NCI-H446 treated with DMSO at 0.1 percent for 48 hours (cell line): ENCODE measurements around the gene GAPDH.

Source experiments
- DNase-seq: peaks from one replicate; lab custom pipeline; 2025; lab: John Stamatoyannopoulos, UW

Gene GAPDH

DNA sequence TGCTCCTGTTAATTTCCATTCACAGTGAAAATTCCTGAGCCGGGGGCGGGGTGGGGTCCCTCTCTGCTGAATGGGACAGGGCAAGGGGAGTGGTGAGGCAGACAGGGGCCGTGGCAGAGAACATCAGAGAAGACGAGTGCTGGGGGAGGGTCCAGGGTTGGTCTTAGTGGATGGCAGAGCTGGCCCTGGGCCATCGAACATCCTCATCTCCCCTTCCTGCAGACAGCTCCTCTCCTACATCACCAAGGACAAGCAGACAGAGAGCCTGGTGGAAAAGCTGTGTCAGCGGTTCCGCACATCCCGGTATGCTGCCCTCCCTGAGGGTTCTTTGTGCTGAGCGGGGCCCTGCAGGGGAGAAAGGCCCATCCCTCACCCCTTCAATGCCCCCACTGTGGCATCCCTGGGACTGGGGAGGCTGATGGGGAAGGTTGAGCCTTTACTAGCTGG lies 5.0 kb upstream of the GAPDH start:
- DNase-seq = no peak

DNA sequence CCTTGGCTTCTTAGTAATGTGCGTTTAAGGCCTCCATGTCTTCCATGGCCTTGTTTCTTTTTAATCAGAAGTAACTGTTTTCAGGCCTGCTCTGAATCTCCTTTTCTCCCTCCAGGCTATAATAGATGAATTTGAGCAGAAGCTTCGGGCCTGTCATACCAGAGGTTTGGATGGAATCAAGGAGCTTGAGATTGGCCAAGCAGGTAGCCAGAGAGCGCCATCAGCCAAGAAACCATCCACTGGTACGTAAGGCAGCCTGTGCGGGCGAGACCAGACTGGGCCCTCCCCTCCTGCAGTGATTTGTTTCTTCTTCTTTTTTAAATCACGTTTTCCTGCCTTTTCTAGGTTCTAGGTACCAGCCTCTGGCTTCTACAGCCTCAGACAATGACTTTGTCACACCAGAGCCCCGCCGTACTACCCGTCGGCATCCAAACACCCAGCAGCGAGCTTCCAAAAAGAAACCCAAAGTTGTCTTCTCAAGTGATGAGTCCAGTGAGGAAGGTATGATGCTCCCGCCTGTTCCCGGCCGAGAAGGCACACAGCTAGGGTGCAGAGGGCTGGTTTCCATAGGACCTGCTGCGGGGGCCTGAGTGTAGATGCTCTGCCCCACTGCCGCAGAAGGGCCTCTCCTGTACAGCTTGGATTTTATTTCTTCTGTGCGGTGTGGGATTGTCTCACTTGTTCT lies 3.6 kb upstream of the GAPDH start:
- DNase-seq = no peak

DNA sequence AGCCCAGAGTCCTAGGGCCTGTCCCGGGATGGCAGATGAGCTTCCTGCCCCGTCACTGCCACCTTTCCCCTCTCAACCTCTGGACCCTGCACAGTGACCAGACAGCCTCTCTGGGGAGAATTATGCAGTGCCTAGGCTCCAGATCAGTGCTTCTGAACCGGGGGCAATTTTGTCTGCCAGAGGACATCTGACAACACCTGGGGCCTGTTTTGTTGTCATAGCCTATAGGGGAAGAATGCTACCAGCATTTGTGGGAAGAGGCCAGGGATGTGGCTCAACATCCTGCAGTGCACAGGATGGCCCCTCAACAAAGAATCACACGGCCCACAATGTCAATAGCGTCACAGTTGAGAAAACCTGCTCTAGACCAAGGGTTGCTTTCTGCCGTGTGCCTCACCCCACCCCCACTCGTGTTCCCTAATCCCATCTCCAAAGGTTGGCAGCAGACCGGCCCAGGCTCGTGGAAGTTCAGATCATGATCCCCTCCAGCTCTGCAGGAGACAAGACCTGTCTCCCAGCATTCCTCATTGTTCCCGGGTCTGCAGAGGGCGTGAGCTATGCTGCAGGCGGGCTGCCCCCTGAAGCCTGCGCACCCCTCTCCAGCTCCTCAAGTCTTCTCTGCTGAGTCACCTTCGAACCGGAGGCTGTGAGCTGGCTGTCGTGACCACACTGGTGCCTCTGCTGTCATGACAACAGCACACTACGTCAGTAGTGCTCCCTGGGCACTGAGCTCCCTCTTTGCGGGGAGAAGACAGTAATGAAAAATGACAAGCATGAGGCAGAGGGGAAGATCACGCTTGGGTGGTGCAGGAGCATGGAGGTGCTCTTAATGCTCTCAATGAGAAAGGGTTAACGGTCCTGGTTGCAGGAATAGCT lies 2.0 kb upstream of the GAPDH start:
- peak; percentile 31 for DNase-seq

DNA sequence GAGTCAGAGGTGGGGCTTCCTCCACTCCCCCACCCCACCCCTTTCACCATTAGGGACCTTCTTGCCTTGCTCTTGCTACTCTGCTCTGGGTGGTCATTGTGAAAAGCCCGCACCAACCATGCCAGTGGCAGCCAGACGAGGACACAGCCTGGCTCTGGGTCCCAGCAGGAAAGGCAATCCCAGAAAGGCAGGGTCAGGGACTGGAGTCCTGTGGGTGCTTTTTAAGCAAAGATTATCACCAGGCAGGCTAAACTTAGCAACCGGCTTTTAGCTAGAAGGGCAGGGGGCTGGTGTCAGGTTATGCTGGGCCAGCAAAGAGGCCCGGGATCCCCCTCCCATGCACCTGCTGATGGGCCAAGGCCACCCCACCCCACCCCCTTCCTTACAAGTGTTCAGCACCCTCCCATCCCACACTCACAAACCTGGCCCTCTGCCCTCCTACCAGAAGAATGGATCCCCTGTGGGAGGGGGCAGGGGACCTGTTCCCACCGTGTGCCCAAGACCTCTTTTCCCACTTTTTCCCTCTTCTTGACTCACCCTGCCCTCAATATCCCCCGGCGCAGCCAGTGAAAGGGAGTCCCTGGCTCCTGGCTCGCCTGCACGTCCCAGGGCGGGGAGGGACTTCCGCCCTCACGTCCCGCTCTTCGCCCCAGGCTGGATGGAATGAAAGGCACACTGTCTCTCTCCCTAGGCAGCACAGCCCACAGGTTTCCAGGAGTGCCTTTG lies 1.2 kb upstream of the GAPDH start:
- peak; percentile 39 for DNase-seq

DNA sequence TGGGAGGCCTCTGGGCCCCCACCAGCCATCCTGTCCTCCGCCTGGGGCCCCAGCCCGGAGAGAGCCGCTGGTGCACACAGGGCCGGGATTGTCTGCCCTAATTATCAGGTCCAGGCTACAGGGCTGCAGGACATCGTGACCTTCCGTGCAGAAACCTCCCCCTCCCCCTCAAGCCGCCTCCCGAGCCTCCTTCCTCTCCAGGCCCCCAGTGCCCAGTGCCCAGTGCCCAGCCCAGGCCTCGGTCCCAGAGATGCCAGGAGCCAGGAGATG lies 729 bp upstream of the GAPDH start:
- no peak for DNase-seq

DNA sequence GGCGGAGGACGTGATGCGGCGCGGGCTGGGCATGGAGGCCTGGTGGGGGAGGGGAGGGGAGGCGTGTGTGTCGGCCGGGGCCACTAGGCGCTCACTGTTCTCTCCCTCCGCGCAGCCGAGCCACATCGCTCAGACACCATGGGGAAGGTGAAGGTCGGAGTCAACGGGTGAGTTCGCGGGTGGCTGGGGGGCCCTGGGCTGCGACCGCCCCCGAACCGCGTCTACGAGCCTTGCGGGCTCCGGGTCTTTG lies 303 bp downstream of the GAPDH start:
- DNase-seq = no peak

DNA sequence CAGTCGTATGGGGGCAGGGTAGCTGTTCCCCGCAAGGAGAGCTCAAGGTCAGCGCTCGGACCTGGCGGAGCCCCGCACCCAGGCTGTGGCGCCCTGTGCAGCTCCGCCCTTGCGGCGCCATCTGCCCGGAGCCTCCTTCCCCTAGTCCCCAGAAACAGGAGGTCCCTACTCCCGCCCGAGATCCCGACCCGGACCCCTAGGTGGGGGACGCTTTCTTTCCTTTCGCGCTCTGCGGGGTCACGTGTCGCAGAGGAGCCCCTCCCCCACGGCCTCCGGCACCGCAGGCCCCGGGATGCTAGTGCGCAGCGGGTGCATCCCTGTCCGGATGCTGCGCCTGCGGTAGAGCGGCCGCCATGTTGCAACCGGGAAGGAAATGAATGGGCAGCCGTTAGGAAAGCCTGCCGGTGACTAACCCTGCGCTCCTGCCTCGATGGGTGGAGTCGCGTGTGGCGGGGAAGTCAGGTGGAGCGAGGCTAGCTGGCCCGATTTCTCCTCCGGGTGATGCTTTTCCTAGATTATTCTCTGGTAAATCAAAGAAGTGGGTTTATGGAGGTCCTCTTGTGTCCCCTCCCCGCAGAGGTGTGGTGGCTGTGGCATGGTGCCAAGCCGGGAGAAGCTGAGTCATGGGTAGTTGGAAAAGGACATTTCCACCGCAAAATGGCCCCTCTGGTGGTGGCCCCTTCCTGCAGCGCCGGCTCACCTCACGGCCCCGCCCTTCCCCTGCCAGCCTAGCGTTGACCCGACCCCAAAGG lies 804 bp downstream of the GAPDH start:
- DNase-seq = peak; percentile 42

DNA sequence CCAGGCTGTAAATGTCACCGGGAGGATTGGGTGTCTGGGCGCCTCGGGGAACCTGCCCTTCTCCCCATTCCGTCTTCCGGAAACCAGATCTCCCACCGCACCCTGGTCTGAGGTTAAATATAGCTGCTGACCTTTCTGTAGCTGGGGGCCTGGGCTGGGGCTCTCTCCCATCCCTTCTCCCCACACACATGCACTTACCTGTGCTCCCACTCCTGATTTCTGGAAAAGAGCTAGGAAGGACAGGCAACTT lies 1.3 kb downstream of the GAPDH start:
- DNase-seq = no peak

DNA sequence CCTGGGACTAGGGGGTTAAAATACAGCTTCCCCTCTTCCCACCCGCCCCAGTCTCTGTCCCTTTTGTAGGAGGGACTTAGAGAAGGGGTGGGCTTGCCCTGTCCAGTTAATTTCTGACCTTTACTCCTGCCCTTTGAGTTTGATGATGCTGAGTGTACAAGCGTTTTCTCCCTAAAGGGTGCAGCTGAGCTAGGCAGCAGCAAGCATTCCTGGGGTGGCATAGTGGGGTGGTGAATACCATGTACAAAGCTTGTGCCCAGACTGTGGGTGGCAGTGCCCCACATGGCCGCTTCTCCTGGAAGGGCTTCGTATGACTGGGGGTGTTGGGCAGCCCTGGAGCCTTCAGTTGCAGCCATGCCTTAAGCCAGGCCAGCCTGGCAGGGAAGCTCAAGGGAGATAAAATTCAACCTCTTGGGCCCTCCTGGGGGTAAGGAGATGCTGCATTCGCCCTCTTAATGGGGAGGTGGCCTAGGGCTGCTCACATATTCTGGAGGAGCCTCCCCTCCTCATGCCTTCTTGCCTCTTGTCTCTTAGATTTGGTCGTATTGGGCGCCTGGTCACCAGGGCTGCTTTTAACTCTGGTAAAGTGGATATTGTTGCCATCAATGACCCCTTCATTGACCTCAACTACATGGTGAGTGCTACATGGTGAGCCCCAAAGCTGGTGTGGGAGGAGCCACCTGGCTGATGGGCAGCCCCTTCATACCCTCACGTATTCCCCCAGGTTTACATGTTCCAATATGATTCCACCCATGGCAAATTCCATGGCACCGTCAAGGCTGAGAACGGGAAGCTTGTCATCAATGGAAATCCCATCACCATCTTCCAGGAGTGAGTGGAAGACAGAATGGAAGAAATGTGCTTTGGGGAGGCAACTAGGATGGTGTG lies 1.9 kb downstream of the GAPDH start:
- DNase-seq = no peak

DNA sequence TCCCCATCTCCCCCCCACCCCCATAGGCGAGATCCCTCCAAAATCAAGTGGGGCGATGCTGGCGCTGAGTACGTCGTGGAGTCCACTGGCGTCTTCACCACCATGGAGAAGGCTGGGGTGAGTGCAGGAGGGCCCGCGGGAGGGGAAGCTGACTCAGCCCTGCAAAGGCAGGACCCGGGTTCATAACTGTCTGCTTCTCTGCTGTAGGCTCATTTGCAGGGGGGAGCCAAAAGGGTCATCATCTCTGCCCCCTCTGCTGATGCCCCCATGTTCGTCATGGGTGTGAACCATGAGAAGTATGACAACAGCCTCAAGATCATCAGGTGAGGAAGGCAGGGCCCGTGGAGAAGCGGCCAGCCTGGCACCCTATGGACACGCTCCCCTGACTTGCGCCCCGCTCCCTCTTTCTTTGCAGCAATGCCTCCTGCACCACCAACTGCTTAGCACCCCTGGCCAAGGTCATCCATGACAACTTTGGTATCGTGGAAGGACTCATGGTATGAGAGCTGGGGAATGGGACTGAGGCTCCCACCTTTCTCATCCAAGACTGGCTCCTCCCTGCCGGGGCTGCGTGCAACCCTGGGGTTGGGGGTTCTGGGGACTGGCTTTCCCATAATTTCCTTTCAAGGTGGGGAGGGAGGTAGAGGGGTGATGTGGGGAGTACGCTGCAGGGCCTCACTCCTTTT lies 2.7 kb downstream of the GAPDH start:
- DNase-seq = no peak

DNA sequence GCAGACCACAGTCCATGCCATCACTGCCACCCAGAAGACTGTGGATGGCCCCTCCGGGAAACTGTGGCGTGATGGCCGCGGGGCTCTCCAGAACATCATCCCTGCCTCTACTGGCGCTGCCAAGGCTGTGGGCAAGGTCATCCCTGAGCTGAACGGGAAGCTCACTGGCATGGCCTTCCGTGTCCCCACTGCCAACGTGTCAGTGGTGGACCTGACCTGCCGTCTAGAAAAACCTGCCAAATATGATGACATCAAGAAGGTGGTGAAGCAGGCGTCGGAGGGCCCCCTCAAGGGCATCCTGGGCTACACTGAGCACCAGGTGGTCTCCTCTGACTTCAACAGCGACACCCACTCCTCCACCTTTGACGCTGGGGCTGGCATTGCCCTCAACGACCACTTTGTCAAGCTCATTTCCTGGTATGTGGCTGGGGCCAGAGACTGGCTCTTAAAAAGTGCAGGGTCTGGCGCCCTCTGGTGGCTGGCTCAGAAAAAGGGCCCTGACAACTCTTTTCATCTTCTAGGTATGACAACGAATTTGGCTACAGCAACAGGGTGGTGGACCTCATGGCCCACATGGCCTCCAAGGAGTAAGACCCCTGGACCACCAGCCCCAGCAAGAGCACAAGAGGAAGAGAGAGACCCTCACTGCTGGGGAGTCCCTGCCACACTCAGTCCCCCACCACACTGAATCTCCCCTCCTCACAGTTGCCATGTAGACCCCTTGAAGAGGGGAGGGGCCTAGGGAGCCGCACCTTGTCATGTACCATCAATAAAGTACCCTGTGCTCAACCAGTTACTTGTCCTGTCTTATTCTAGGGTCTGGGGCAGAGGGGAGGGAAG lies 3.5 kb downstream of the GAPDH start:
- DNase-seq = peak; percentile 52

DNA sequence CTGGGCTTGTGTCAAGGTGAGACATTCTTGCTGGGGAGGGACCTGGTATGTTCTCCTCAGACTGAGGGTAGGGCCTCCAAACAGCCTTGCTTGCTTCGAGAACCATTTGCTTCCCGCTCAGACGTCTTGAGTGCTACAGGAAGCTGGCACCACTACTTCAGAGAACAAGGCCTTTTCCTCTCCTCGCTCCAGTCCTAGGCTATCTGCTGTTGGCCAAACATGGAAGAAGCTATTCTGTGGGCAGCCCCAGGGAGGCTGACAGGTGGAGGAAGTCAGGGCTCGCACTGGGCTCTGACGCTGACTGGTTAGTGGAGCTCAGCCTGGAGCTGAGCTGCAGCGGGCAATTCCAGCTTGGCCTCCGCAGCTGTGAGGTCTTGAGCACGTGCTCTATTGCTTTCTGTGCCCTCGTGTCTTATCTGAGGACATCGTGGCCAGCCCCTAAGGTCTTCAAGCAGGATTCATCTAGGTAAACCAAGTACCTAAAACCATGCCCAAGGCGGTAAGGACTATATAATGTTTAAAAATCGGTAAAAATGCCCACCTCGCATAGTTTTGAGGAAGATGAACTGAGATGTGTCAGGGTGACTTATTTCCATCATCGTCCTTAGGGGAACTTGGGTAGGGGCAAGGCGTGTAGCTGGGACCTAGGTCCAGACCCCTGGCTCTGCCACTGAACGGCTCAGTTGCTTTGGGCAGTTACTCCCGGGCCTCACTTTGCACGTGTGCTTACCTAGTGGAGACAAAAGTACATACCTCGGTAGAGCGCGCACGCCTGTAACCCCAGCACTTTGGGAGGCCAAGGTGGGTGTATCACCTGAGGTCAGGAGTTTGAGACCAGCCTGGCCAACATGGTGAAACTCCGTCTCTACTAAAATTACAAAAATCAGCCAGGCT lies 4.3 kb downstream of the GAPDH start:
- no peak for DNase-seq

DNA sequence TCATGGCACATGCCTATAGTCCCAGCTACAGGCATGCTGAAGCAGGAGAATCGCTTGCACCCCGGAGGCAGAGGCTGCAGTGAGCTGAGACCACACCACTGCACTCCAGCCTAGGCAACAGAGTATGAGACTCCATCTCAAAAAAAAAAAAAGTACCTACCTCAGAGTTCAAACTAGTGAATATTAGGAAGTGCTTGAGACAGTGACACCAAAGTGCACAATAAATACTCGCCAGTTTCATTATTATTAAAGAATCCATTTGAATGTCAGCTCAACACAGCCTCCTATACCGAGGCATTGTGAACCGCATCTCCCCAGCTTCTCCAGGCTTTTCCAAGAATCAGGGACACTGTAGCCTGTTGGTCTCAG lies 5.0 kb downstream of the GAPDH start:
- DNase-seq = no peak

DNA sequence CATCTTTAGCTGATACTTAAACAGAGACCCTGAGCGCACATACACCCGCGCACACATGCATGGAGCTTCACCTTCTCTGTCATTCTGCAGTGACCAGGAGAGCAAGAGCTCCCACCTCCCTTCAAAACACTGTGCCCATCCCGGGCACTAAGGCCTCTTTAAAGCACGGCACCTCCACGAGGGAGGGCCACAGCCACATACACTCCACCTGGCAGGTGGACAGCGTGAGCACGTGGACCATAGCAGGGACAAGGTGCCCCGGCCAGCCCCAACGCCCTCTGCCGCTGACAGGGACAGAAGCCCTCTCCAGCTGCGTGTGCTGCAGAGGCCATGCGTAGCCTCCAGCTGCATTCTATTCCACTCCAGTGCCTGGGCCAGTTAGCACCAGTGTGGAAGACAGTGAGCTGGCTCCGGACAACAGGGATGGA lies 5.4 kb downstream of the GAPDH start:
- no peak for DNase-seq

DNA sequence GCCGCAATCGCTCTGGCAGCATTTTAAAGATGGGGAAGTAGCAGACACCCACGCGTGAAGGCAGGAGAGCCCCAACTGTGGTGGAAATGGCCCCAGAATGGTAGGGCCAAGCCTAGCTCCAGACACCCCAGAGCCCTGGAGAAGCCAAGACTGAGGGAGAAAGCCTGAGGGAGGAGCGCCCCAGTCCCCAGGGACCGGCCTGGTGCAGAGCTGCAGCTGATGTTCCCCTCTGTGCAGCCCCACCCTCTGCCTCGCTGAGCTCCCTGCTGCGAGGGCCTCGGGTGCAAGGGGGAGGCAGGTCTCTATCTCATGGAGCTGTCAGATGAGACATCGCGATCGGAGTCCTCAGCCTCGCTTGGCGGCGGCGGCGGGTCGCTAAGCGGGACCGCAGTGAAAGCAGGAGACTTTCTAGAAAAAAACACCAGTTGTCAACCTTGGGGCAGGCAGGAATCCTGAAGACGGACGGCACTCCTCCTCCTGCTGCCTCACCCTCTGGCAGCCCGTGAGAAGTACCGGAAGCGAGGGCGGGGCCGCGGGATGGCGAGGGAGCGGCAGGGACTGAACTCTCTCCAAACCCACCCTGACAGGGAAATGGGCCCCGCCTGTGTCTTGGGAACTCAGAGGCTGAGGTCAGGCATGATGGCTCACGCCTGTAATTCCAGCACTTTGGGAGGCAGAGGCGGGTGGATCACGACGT lies 6.0 kb downstream of the GAPDH start:
- no peak for DNase-seq

DNA sequence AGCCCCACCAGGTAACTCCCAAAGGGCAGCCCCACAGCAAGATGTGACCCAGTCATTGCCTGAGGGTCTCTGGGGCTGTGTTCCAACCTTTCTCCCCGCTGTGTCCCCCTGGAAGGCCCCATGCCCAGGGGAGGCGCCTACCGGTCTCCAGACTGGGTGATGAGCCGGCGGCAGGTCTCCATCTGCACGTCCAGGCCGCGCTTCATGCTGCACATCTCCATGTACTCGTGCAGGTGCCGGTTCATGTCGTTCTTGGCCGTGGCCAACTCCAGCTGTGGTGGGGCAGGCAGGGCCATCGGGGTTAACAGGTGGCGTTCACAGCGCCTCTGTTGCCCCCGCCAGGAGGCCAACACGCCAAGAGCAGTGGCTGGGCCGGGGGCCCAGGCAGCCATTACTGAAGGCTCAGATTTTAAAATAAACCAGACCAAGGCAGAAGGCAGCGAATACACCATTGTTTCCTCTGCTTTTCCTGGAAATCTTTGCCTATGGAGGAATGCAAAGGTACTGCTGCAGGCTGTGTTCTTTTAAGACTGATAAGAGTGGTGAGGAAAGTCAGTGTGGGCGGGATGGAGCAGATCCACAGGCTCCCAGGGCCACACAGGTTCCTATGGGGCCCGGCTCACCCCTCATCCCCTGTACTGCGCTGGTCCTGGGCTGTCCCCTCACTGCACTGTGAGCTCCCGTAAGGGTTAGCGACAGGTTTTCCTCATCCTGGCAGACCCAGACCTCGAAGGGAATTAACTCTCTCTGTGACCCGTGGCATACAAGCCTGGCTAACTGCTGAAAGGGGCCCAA lies 7.3 kb downstream of the GAPDH start:
- no peak for DNase-seq

DNA sequence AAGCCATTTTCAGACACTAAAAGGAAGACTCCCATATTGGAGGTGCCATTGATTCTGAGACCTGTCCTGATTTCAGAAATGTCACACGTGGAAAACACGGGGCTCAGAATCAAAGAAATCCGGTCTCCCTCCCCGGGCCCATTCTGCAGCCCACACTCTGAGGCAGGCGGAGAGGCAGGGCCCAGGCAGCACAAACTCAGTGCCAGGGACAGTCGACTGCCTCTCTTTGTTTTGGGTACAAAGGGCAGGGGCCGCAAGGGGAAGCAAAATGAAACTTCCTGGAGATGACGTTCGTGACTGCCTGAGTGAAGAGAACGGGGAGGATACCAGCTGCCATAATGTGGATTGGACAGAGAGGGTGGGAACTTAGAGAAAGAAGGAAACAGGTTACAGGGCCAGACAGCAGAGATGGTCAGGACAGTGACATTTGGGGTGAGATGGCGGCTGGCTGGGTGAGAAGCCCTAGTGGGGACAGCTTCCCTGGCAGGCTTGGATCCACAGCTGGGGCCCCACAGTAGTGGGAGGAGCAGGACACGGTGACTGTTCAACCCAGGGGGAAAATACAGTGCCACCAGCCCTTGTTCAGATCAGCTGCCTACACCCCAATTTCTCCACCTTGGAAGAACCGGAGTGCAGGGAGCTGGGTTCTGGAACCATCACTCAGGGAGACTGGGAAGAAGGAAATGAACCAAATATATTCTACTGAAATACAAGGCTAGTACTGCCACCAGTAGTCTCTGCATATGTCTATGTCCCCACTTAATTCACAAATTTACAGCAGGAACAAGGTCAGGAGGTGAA lies 8.1 kb downstream of the GAPDH start:
- no peak for DNase-seq
